ENCODE measurements around the gene MYOG.

The MYOG gene

GRCh38 chr1:203124011-203124410 is 38.2 kb upstream of the MYOG start:
- DNase-seq (ENCODE audit: insufficient read length, low spot score) (no peak), FAIRE-seq (no peak)
- no peak for TF ChIP-seq CTCF (IDR thresholded peaks at IDR 0.05; ENCODE audit: insufficient read depth, missing control alignments)

GRCh38 chr1:203122159-203122558 is 36.3 kb upstream of the MYOG start:
- FAIRE-seq (no peak), DNase-seq (ENCODE audit: insufficient read length, low spot score) (no peak)
- TF ChIP-seq CTCF (IDR thresholded peaks at IDR 0.05; ENCODE audit: insufficient read depth, missing control alignments), result no peak

DNA sequence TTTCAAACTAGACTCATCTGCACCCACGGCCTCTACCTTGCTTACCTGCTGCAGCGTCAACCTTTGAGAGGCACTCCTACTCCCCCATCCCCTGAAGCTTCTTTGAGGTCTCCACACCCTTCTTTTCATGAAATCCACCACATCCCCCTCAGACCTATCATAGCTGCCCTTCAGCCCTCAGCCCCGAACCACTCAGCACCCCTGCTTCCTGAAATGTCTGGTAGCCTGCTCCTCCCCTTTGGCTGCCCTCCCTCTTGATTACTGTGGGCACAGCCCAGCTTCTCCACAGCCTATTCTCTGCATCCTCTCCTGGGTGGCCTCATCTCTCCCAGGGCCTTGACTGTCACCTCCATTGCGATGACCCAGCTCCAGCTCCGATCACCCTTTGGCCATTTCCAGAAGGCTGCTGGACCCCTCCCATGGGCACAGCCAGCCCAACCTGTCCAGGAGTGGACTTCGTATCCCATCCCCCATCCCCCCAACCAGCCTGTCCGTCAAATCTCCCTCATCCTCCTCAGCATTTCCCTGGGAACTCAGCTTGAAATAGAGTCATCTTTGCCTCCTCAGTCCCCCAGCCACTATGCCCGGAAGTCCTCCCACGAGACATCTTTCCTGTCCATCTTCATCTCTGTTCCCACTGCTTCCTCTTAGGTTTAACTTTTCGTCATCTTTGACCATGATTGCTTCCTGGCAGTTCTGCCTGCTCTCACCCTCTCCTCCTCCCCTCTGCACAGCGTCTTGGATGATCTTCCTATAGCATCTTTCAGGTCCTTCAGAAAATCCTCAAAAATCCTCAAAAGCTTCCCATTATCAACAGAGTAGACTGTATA is 35.6 kb upstream of the MYOG start:
- FAIRE-seq (no peak), DNase-seq (ENCODE audit: insufficient read length, low spot score) (peak; percentile 15)
- TF ChIP-seq CTCF (IDR thresholded peaks at IDR 0.05; ENCODE audit: insufficient read depth, missing control alignments), result no peak

DNA sequence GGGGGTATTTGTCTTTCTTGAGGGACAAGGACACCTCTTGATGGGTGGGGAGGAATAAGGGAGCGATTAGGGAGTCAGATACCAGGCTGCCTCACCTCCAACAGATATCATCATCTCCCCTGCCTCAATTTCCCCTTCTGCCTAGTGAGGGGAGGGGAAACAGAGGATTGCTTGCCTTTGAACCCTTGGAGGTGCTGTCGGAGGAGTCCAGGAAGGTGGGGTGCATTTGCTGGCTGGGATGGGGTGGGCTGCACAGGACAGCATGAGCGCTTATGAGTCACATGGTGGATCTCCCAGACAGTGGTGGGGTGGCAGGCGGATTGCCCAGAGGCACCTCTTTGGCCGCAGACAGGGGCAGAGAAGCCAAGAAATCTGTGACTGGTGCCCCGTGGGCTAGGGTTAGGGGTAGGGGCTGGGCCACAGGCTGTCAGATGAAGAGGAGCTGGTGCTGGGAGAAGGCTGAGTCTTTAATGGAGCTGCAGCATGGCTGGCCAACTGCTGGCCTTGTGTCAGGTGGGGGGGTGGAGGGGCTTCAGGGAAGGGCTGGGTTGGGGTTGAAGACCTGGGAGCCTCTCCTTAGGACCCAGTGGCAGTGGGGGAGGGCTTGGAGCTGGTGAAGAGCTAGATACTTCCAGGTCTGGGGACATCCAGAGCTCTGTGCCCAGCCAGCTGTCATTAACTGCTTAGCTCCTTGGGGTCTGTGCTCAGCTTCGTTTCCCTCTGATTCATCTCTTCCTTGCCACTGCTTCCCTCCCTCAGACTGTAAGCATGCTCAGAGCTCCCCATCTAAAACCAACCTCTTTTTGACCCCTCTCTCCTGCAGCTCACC is 34.7 kb upstream of the MYOG start:
- FAIRE-seq (no peak), DNase-seq (ENCODE audit: insufficient read length, low spot score) (peak; percentile 15)
- no peak for TF ChIP-seq CTCF (IDR thresholded peaks at IDR 0.05; ENCODE audit: insufficient read depth, missing control alignments)

- FAIRE-seq, result no peak
- peak; percentile 79 for TF ChIP-seq CTCF (IDR thresholded peaks at IDR 0.05; ENCODE audit: insufficient read depth, missing control alignments)
- DNase-seq (ENCODE audit: insufficient read length, low spot score), result peak; percentile 97
Measured at GRCh38 chr1:203117611-203118575, 32.1 kb upstream of the MYOG start.

DNA sequence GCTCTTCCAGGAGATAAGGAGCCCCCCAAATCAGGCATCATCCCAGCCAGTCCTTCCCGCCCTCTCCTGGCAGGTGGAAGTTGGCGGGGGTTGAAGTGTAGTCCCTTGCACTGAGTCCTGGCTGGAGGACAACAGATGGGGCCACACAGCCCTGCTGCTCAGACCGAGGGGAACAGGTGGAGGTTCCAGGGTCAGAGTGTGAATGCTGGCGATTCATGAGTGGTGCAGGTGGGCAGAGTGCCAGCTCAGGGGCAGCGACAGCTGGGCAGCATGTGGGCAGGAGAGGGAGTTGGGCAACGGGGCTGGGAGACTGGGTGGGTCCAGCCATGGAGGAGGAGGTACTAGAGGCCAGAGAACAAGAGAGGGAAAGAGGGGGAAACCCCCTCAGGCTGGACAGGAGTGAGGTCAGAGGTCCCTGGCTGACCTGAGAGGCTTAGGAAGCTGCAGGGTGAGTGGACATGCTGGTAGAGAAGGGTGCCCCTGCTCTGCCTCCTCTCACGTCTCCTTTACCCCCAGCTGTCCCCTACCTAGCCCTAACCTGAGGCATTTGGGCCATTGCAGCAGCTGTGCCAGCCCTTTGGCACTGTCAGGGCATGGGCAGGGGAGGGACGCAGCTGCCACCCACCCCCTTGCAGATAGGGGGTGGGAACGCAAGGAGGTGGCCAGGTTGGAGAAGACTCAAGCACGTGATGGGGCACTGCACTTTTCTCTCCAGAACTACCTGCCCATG is 30.4 kb upstream of the MYOG start:
- DNase-seq (ENCODE audit: insufficient read length, low spot score), result no peak
- no peak for TF ChIP-seq CTCF (IDR thresholded peaks at IDR 0.05; ENCODE audit: insufficient read depth, missing control alignments)
- FAIRE-seq, result no peak
